Measurements from ENCODE around the gene COL4A1.

Gene COL4A1

GRCh38 chr13:110166598-110166997 lies 140.4 kb downstream of the COL4A1 start:
- Histone ChIP-seq H3K27me3 (ENCODE audit: insufficient read depth, insufficient read length) (no peaks in the 10 kb centered on the region), H3K4me3 (ENCODE audit: insufficient read length, low read depth) (no peak overlapping the region), H3K9me3 (ENCODE audit: insufficient read depth, low read length) (no peaks in the 10 kb centered on the region), H3K36me3 (ENCODE audit: insufficient read depth, insufficient read length, low read length) (peaks cover 84% of the 10 kb centered on the region), H3K4me1 (ENCODE audit: insufficient read depth, insufficient read length) (no peaks in the 10 kb centered on the region), H3K9ac (ENCODE audit: insufficient read length, low read depth) (no peak overlapping the region)
- DNase-seq (ENCODE audit: low read depth, low spot score) = no peak
- no peak for TF ChIP-seq YY1 (IDR thresholded peaks at IDR 0.05; ENCODE audit: insufficient read depth, insufficient read length)
- no peak for TF ChIP-seq ZNF274 (IDR thresholded peaks at IDR 0.05; ENCODE audit: low read depth, low read length)
- TF ChIP-seq SUZ12 (IDR thresholded peaks at IDR 0.05; ENCODE audit: extremely low read depth, insufficient read depth, insufficient read length) = no peak

GRCh38 chr13:110164706-110165105 lies 142.3 kb downstream of the COL4A1 start:
- no peak for DNase-seq (ENCODE audit: low read depth, low spot score)
- Histone ChIP-seq H3K27me3 (ENCODE audit: insufficient read depth, insufficient read length) (no peaks in the 10 kb centered on the region), H3K4me1 (ENCODE audit: insufficient read depth, insufficient read length) (no peaks in the 10 kb centered on the region), H3K36me3 (ENCODE audit: insufficient read depth, insufficient read length, low read length) (peaks cover 78% of the 10 kb centered on the region), H3K4me3 (ENCODE audit: insufficient read length, low read depth) (no peak overlapping the region), H3K9me3 (ENCODE audit: insufficient read depth, low read length) (no peaks in the 10 kb centered on the region), H3K9ac (ENCODE audit: insufficient read length, low read depth) (no peak overlapping the region)
- TF ChIP-seq YY1 (IDR thresholded peaks at IDR 0.05; ENCODE audit: insufficient read depth, insufficient read length) (no peak), ZNF274 (IDR thresholded peaks at IDR 0.05; ENCODE audit: low read depth, low read length) (no peak), SUZ12 (IDR thresholded peaks at IDR 0.05; ENCODE audit: extremely low read depth, insufficient read depth, insufficient read length) (no peak)

GRCh38 chr13:110162866-110163658 lies 143.9 kb downstream of the COL4A1 start:
- DNase-seq (ENCODE audit: low read depth, low spot score) = no peak
- Histone ChIP-seq H3K4me3 (ENCODE audit: insufficient read length, low read depth) (no peak overlapping the region), H3K36me3 (ENCODE audit: insufficient read depth, insufficient read length, low read length) (peaks cover 74% of the 10 kb centered on the region), H3K9ac (ENCODE audit: insufficient read length, low read depth) (no peak overlapping the region), H3K9me3 (ENCODE audit: insufficient read depth, low read length) (no peaks in the 10 kb centered on the region), H3K27me3 (ENCODE audit: insufficient read depth, insufficient read length) (no peaks in the 10 kb centered on the region), H3K4me1 (ENCODE audit: insufficient read depth, insufficient read length) (no peaks in the 10 kb centered on the region)
- TF ChIP-seq SUZ12 (IDR thresholded peaks at IDR 0.05; ENCODE audit: extremely low read depth, insufficient read depth, insufficient read length) = no peak
- TF ChIP-seq YY1 (IDR thresholded peaks at IDR 0.05; ENCODE audit: insufficient read depth, insufficient read length) = no peak
- no peak for TF ChIP-seq ZNF274 (IDR thresholded peaks at IDR 0.05; ENCODE audit: low read depth, low read length)

DNA sequence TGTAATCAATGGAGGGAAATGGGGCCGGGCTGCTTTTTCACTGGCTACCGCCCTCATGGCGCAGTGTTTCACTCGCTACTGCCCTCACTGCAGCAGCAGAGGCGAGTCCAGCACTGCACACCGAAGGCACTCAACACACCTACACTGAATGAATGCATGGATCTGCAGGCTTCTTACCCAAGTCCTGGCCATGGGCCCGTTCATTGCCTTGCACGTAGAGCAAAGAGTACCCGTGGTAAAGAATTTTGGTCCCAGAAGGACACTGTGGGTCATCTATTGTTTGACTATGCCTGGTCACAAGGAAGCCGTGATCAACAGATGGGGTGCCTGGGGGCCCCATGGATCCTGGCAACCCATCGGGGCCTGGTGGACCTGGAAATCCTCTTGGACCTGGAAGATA lies 144.9 kb downstream of the COL4A1 start:
- H3K9ac ChIP-seq (ENCODE audit: insufficient read length, low read depth) = no peak overlapping the region
- H3K36me3 ChIP-seq (ENCODE audit: insufficient read depth, insufficient read length, low read length) = peaks cover 78% of the 10 kb centered on the region
- H3K4me1 ChIP-seq (ENCODE audit: insufficient read depth, insufficient read length) = no peaks in the 10 kb centered on the region
- H3K27me3 ChIP-seq (ENCODE audit: insufficient read depth, insufficient read length) = no peaks in the 10 kb centered on the region
- no peak for DNase-seq (ENCODE audit: low read depth, low spot score)
- no peaks in the 10 kb centered on the region for H3K9me3 ChIP-seq (ENCODE audit: insufficient read depth, low read length)
- H3K4me3 ChIP-seq (ENCODE audit: insufficient read length, low read depth) = no peak overlapping the region
- TF ChIP-seq SUZ12 (IDR thresholded peaks at IDR 0.05; ENCODE audit: extremely low read depth, insufficient read depth, insufficient read length) = no peak
- TF ChIP-seq YY1 (IDR thresholded peaks at IDR 0.05; ENCODE audit: insufficient read depth, insufficient read length) = no peak
- TF ChIP-seq ZNF274 (IDR thresholded peaks at IDR 0.05; ENCODE audit: low read depth, low read length) = no peak

GRCh38 chr13:110161112-110161882 lies 145.7 kb downstream of the COL4A1 start:
- no peak for DNase-seq (ENCODE audit: low read depth, low spot score)
- peaks cover 77% of the 10 kb centered on the region for H3K36me3 ChIP-seq (ENCODE audit: insufficient read depth, insufficient read length, low read length)
- no peak overlapping the region for H3K4me3 ChIP-seq (ENCODE audit: insufficient read length, low read depth)
- H3K9ac ChIP-seq (ENCODE audit: insufficient read length, low read depth) = no peak overlapping the region
- H3K9me3 ChIP-seq (ENCODE audit: insufficient read depth, low read length) = no peaks in the 10 kb centered on the region
- no peaks in the 10 kb centered on the region for H3K27me3 ChIP-seq (ENCODE audit: insufficient read depth, insufficient read length)
- no peak for TF ChIP-seq SUZ12 (IDR thresholded peaks at IDR 0.05; ENCODE audit: extremely low read depth, insufficient read depth, insufficient read length)
- no peak for TF ChIP-seq ZNF274 (IDR thresholded peaks at IDR 0.05; ENCODE audit: low read depth, low read length)
- TF ChIP-seq YY1 (IDR thresholded peaks at IDR 0.05; ENCODE audit: insufficient read depth, insufficient read length) = no peak
- H3K4me1 ChIP-seq (ENCODE audit: insufficient read depth, insufficient read length) = no peaks in the 10 kb centered on the region

DNA sequence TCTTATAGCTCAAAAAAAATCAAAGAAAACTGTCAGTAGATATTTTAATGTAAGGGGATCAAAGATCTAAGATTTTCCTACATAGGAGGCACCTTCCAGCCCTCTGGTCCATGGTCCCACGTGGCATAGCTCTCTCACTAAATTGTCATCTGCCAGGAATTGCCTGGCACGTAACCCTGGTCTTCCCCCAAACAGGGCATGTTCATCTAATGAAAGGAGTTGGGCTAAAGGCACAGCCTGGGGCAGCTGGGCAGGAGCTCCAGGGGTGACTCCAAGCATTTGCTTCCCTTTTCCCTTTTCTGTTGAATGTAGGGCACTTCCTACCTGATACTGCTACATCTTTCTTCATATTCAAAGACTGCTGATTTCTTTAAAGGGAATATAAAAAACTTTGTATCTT lies 148.7 kb downstream of the COL4A1 start:
- TF ChIP-seq ZNF274 (IDR thresholded peaks at IDR 0.05; ENCODE audit: low read depth, low read length) (no peak), SUZ12 (IDR thresholded peaks at IDR 0.05; ENCODE audit: extremely low read depth, insufficient read depth, insufficient read length) (no peak), YY1 (IDR thresholded peaks at IDR 0.05; ENCODE audit: insufficient read depth, insufficient read length) (no peak)
- H3K4me1 ChIP-seq (ENCODE audit: insufficient read depth, insufficient read length) = no peaks in the 10 kb centered on the region
- H3K4me3 ChIP-seq (ENCODE audit: insufficient read length, low read depth) = no peak overlapping the region
- peaks cover 70% of the 10 kb centered on the region for H3K36me3 ChIP-seq (ENCODE audit: insufficient read depth, insufficient read length, low read length)
- H3K27me3 ChIP-seq (ENCODE audit: insufficient read depth, insufficient read length) = no peaks in the 10 kb centered on the region
- no peaks in the 10 kb centered on the region for H3K9me3 ChIP-seq (ENCODE audit: insufficient read depth, low read length)
- DNase-seq (ENCODE audit: low read depth, low spot score) = no peak
- H3K9ac ChIP-seq (ENCODE audit: insufficient read length, low read depth) = no peak overlapping the region

DNA sequence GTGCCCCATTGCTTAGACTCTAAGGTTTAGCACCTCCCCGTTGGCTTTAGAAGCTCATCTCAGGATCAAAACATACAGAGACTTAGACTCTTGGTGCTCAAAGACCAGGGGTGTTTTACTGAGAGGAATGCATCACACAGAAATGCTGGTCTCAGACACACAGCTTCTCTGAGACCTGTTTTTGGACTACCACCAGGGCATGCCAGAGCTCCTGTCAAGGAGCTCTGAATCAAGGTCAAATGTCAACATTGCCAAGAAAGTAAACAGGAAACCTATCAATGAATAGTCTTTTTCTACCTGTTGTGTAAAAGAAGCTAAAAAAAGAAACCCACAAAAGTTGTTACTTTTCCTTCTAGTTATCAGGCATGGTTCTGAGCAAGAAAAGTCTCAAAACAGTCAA lies 149.2 kb downstream of the COL4A1 start:
- H3K9me3 ChIP-seq (ENCODE audit: insufficient read depth, low read length) = no peaks in the 10 kb centered on the region
- DNase-seq (ENCODE audit: low read depth, low spot score) = no peak
- H3K4me3 ChIP-seq (ENCODE audit: insufficient read length, low read depth) = no peak overlapping the region
- H3K27me3 ChIP-seq (ENCODE audit: insufficient read depth, insufficient read length) = no peaks in the 10 kb centered on the region
- H3K36me3 ChIP-seq (ENCODE audit: insufficient read depth, insufficient read length, low read length) = peaks cover 69% of the 10 kb centered on the region
- TF ChIP-seq SUZ12 (IDR thresholded peaks at IDR 0.05; ENCODE audit: extremely low read depth, insufficient read depth, insufficient read length) (no peak), ZNF274 (IDR thresholded peaks at IDR 0.05; ENCODE audit: low read depth, low read length) (no peak), YY1 (IDR thresholded peaks at IDR 0.05; ENCODE audit: insufficient read depth, insufficient read length) (no peak)
- H3K4me1 ChIP-seq (ENCODE audit: insufficient read depth, insufficient read length) = no peaks in the 10 kb centered on the region
- no peak overlapping the region for H3K9ac ChIP-seq (ENCODE audit: insufficient read length, low read depth)
